ENCODE data around the gene TRIM29.

The TRIM29 gene

GRCh38 chr11:120120805-120121335 lies 17.0 kb downstream of the TRIM29 start:
- DNase-seq: no peak

DNA sequence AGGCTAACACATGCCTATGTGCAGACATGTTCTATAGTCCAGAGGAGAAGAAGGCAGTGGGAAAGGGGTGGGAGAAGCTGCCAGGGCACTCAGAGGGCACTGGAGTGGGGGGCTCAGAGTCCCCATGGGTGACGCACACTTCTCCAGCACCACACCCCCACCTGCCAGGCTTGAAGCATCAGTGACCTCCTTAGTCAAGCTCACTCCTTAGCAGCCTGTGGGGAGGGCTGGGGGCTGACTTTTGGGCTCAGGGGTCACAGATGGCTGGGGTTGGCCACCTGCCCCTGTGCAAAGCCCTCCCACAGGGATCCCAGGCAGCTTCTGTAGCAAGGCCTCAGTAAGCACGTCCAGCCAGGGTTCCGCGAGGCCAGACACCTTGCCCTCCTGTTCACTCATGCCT lies 18.8 kb downstream of the TRIM29 start:
- no peak for DNase-seq

DNA sequence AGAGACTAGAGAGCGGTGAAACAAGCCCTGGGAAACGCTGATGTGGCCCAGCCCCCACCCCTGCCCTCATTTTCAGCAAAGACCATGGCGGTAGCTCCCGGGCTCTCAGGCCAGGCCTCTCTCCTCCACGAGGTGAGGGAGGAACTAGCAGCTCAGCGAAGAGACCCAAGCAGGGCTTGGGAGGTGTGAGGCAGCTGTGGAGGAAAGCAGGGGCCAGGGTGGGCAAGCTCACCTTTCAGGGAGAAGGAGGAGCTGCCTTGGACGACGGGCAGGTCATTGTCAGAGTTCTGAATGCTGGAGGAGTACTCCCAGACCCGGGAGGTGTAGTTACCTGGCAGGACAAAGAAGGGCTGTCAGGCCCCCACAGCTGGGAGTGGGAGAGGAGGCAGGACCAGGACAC lies 19.9 kb downstream of the TRIM29 start:
- DNase-seq: no peak

DNA sequence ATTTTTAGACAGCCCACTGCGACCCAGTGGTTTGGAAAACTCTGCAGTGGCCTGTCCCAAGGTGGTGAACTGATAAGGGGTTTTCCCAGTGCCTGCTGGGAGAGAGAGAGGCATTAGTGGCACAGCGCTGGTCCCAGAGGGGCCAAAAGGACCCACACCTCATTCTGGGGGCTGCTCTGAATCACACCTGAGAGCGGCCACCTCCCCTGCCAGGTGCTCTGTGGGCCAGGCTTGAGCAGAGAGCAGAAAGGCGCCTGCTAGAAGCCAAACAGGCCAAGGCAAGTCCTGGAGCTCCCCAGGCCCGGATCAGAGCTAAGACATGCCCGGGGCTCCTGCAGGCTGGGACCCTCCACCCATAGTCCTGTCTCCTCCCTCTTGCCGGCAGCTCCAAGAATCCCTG lies 20.9 kb downstream of the TRIM29 start:
- DNase-seq: no peak

GRCh38 chr11:120115272-120116000 lies 22.5 kb downstream of the TRIM29 start:
- no peak for DNase-seq

- DNase-seq: no peak
These were observed 25.6 kb downstream of the TRIM29 start for GRCh38 chr11:120112174-120112796.

DNA sequence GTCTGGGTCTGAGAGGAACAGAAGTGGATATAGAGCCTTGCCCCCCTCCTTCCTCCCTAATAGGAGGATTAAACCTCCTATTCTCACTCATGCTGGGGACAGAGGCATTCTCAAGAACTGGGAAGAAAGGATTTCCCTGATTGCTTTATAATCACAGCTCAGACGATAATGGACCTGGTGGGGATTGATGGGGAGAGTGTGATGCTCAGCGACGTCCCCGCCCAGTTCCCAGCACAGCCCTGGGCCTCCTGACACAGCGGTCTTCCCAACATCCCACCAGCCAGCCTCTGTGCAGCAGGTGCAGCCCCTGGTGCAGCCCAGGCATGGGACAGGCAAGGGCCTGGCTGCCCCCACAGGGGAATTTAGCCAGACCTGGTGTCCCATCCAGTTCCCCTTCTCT lies 28.4 kb downstream of the TRIM29 start:
- no peak for DNase-seq

DNA sequence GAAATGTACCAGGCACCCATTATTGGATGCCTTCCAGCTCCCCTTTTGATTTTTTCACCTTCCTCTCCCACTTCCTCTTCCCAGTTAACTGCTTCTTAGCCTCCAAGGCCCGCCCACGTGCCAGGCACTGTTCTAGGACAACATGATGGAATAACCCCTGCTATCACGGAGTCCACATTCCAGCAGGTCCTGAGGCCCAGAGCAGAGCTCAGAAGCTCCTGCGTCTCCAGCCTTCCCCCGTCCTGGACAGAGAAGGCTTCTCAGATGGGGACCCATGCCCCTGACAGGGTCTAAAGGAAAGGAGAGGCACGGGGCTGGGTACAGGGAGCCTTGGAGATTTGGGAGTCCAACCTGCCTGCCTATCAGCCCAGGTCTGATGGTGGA lies 29.1 kb downstream of the TRIM29 start:
- no peak for DNase-seq

- peak; percentile 49 for DNase-seq
These were observed 29.6 kb downstream of the TRIM29 start for GRCh38 chr11:120108154-120108784.

DNA sequence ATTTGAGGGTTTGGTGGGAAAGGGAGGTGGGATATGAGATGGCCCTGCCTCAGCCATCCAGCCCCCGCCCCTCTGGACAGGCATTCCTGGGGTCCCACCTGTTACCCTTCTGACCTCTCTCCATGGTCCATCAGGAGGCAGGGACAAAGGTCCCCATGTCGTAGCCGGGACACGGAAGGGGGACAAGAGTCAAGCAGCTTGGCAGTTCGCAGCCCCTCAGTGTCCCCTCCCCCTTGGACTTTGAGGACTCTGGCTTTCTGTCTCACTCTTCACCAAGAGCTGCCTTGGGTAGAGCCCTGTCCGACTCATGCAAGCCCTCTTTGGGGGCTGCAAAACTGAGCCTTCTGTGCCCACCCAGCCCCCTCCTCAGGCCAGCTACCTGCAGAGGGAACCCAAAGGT lies 30.2 kb downstream of the TRIM29 start:
- no peak for DNase-seq

DNA sequence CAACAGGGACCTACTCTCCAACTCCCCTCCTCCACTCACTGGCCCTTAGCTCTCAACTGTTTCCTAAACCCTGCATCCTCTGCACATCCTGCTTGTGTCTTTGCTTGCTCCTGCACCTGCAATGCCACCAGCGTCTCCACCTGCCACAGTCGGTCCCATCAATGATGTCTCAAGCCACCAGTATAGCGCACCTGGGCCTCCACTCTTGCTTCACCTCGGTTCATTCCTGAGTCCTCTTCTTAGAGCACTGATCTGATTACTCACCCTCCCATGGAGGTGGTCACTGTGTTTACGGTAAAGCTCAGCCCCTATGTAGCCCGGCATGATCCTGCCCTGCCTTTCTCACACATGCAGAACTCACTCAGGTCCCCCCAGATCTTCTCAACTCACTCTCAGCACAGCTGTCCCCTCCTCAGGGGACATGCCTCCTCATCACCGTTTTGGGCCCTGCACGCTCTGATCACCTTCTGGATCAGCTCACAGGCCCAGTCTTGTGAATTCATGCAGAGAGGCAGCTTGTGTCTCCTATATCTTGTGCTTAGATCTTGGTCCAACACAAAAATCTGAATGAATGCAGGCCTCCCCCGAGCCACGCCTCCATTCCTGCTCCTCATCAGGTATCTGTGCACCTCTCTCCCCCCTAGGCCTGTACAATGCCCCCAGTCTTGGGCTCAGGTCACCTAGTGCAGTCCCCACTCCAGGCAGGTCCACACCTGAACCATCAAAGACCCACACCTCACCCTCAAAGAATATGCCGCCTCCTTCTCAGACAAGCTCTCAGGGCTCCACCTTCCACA lies 31.4 kb downstream of the TRIM29 start:
- DNase-seq: no peak

- DNase-seq: no peak
These were observed 32.3 kb downstream of the TRIM29 start for GRCh38 chr11:120105576-120105975.

GRCh38 chr11:120104041-120104565 lies 33.8 kb downstream of the TRIM29 start:
- no peak for DNase-seq

DNA sequence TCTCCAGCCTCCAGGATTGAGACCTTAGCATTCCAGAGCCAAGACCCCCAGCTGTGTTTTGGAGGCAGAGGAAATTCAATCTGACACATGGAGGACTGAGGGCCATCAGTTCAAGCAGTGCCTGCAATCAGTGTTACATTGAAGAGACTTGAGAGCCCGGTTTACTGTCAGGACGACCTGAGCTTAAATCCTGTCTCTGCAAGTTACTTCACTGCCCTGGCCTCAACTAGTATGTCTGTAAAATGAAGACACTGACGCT lies 35.1 kb downstream of the TRIM29 start:
- no peak for DNase-seq

DNA sequence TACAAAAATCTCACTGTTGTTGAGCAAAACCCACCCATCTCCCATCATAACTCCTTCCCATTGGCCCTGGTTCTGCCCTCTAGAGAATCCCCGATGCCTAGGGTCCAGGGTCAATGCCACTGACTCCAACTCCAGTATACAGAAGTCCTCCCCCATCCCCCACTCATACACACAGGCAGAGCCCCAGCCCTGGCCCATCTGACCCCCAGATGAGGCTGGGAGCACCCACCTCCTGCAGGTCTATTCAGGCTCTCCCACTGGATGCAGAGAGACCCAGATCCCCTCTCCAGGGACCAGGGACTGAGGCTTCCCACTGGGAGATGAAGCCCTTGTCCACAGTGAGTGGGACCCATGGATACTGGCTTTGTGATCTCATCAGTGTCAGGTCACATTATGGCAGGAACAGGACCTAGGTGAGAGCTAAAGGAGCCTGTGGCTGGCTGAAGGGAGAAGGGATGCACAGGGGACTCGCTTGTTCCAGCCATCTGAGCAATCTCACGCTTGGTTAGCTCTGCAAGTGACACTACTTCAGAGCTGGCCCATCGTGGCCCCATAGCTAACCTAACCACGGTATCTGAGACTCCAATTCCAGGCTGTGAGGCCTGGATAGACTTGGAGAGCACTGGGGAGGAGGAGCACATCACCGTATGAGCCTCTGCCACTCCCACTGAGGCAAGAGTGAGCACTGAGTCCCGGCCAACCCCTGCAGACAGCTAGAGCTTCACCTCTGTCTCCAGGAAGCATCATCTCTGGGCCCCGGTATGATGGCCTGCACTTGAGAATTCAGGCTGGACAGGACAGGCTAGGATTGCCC lies 35.7 kb downstream of the TRIM29 start:
- no peak for DNase-seq

GRCh38 chr11:120098503-120099020 lies 39.4 kb downstream of the TRIM29 start:
- DNase-seq: no peak

DNA sequence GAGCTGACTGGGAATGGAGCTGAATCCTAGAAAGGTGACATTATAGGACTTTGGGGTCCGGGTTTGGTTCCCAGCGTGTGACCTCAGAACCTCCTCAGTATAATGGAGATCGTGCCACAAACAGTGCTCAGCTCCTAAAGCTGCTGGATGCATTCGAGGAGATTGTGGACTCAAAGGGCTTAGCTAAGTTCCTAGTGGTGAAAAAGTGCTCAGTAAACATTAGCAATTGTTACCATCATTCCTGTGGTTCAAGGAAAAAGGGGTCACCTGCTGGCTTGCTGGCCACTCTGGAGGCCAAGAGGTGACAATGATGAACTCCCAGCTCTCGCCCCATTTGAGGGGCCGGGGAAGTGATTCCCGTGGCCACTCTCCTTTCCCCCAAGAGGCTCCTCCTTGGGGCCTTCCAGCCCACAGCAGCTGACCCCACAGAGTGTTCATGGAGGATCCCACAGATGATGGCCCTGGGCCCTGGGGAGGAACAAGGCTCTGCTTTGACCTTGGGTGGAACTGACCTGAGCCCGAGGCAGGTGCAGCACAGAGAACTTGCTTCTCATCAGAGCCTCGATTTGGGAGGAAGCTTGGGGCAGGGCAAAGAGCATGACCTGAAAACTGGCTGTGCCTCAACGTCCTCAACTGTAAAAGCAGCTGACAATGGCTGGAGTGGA lies 40.1 kb downstream of the TRIM29 start:
- DNase-seq: no peak

GRCh38 chr11:120096369-120097191 lies 41.3 kb downstream of the TRIM29 start:
- no peak for DNase-seq

DNA sequence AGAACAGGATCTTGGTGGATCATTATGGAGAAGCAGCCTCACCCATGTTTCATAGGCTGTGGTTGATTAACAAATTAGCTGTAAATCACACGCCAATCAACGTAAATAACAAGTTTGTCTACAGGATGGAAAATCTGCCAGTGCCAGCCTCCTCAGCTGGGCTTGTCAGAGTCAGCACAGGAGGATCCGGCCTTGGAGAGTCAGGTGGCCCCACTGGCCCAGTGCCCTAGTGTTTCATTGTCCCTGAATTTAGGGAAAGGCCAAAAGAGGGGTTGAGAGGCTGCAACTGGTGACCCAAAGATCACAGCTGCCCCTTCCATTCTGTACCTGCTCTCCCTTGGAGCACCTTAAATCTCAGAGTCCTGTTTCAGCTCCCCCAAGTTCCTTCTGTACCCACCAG lies 42.4 kb downstream of the TRIM29 start:
- DNase-seq: no peak

DNA sequence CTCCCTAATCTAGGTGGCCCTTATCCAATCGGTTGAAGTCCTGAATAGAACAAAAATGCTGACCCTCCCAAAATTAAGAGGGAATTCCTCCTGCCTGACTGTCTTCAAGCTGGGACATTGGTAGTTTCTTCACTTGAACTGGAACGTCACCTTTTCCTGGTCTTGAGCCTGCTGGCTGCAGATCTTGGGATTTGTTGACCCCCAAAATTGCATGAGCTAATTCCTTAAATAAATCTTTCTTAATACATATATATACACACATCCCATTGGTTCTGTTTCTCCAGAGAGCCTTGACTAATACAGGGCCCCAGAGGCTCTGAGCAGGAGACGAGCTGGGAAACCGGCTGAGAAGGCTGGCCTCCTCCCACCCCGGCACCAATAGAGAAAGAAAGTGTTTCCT lies 46.2 kb downstream of the TRIM29 start:
- DNase-seq: no peak

GRCh38 chr11:120091121-120091520 lies 46.8 kb downstream of the TRIM29 start:
- no peak for DNase-seq

Measured in NCI-H146 (cell line).